Measurements from ENCODE around the gene TBC1D9B. TPM values are rescaled to one million over a fixed set of nuclear protein-coding genes. Genes with fewer than 3 reads are reported as not detected.

Gene TBC1D9B
- total RNA-seq, 1 experiment from 2014 or later = 127 TPM

DNA sequence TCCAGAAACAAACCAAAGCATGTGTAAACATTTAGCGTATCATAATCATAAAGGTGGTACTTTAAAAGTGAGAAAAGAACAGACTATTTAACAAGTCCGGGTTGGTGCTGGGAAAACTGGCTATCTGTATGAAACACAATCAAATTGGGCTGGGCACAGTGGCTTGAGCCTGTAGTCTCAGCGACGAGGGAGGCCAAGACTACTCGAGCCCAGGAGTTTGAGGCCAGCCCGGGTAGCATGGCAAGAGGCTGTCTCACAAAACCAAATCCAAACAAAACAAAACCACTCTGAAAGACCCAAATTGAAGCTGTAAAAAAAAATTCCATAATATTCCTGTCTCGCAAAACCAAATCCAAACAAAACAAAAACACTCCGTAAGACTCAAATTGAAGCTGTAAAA is 53.3 kb downstream of the TBC1D9B start:
- Histone ChIP-seq H3K9ac (ENCODE audit: low read length) (no peak overlapping the region), H3K4me2 (ENCODE audit: low read length) (no peak overlapping the region), H3K9me3 (ENCODE audit: control insufficient read depth in 1 of 2, insufficient read depth in 1 of 2, low read depth in 1 of 2, low read length in 2 of 2) (no peaks in the 10 kb centered on the region), H3K4me3 (replicated peaks in 1 of 2; ENCODE audit: low read depth in 1 of 2, low read length in 2 of 2) (no peak overlapping the region), H3K4me1 (ENCODE audit: control insufficient read depth in 1 of 2, insufficient read depth in 2 of 2, low read length in 2 of 2) (peaks cover 2 to 8% of the 10 kb centered on the region in 2 experiments; a peak in 1 of 4 replicates), H3K27me3 (ENCODE audit: insufficient read depth, low read length) (no peaks in the 10 kb centered on the region), H3K36me3 (ENCODE audit: control insufficient read depth in 1 of 2, insufficient read depth in 2 of 2, low read length in 2 of 2) (peaks cover 16 to 20% of the 10 kb centered on the region in 2 experiments), H3K79me2 (ENCODE audit: insufficient read depth, low read length) (peaks cover 39% of the 10 kb centered on the region), H4K20me1 (ENCODE audit: insufficient read depth) (no peaks in the 10 kb centered on the region), H3K9me2 (ENCODE audit: insufficient read depth) (no peaks in the 10 kb centered on the region), H3K27ac (ENCODE audit: low read depth, low read length) (no peak overlapping the region), H2AFZ (ENCODE audit: low read depth, low read length, poor library complexity, severe bottlenecking) (no peak overlapping the region)
- TF ChIP-seq RAD21 (IDR thresholded peaks at IDR 0.05; ENCODE audit: low read depth) (no peak), ZFX (IDR thresholded peaks at IDR 0.05) (no peak), POLR2AphosphoS5 (IDR thresholded peaks at IDR 0.05; ENCODE audit: low read depth, low read length) (no peak), EZH2 (IDR thresholded peaks at IDR 0.05) (no peak), CBX3 (IDR thresholded peaks at IDR 0.05; ENCODE audit: low read depth) (no peak), SIN3A (IDR thresholded peaks at IDR 0.05; ENCODE audit: low read depth) (no peak), JUND (IDR thresholded peaks at IDR 0.05) (no peak), FOSL1 (IDR thresholded peaks at IDR 0.05; ENCODE audit: low read depth) (no peak), ZNF274 (IDR thresholded peaks at IDR 0.05; ENCODE audit: low read depth, low read length) (no peak), EGR1 (IDR thresholded peaks at IDR 0.05; ENCODE audit: low read depth) (no peak), EZH2phosphoT487 (IDR thresholded peaks at IDR 0.05; ENCODE audit: borderline replicate concordance) (no peak), ELF1 (IDR thresholded peaks at IDR 0.05; ENCODE audit: borderline replicate concordance, low read depth) (no peak)
- TF ChIP-seq, protein P1, sequence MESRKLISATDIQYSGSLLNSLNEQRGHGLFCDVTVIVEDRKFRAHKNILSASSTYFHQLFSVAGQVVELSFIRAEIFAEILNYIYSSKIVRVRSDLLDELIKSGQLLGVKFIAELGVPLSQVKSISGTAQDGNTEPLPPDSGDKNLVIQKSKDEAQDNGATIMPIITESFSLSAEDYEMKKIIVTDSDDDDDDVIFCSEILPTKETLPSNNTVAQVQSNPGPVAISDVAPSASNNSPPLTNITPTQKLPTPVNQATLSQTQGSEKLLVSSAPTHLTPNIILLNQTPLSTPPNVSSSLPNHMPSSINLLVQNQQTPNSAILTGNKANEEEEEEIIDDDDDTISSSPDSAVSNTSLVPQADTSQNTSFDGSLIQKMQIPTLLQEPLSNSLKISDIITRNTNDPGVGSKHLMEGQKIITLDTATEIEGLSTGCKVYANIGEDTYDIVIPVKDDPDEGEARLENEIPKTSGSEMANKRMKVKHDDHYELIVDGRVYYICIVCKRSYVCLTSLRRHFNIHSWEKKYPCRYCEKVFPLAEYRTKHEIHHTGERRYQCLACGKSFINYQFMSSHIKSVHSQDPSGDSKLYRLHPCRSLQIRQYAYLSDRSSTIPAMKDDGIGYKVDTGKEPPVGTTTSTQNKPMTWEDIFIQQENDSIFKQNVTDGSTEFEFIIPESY (IDR thresholded peaks at IDR 0.05; ENCODE audit: extremely low read depth, insufficient replicate concordance, low read length) = no peak
- TF ChIP-seq, protein P2, sequence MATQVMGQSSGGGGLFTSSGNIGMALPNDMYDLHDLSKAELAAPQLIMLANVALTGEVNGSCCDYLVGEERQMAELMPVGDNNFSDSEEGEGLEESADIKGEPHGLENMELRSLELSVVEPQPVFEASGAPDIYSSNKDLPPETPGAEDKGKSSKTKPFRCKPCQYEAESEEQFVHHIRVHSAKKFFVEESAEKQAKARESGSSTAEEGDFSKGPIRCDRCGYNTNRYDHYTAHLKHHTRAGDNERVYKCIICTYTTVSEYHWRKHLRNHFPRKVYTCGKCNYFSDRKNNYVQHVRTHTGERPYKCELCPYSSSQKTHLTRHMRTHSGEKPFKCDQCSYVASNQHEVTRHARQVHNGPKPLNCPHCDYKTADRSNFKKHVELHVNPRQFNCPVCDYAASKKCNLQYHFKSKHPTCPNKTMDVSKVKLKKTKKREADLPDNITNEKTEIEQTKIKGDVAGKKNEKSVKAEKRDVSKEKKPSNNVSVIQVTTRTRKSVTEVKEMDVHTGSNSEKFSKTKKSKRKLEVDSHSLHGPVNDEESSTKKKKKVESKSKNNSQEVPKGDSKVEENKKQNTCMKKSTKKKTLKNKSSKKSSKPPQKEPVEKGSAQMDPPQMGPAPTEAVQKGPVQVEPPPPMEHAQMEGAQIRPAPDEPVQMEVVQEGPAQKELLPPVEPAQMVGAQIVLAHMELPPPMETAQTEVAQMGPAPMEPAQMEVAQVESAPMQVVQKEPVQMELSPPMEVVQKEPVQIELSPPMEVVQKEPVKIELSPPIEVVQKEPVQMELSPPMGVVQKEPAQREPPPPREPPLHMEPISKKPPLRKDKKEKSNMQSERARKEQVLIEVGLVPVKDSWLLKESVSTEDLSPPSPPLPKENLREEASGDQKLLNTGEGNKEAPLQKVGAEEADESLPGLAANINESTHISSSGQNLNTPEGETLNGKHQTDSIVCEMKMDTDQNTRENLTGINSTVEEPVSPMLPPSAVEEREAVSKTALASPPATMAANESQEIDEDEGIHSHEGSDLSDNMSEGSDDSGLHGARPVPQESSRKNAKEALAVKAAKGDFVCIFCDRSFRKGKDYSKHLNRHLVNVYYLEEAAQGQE (IDR thresholded peaks at IDR 0.05; ENCODE audit: low read depth) = no peak
- TF ChIP-seq, protein P3, sequence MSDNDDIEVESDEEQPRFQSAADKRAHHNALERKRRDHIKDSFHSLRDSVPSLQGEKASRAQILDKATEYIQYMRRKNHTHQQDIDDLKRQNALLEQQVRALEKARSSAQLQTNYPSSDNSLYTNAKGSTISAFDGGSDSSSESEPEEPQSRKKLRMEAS (IDR thresholded peaks at IDR 0.05) = no peak
- BruUV-seq (replicated peaks) = no TSS peak
- ChIA-PET CTCF (no interaction called here), RAD21 (ENCODE audit: low non-redundant PET in 1 of 2, low total read pairs in 2 of 2, uncharacterized antibody in 2 of 2, unreplicated experiment in 2 of 2) (no interaction called here), POLR2A (no interaction called here)
- no peak for ATAC-seq
- intact Hi-C loops (cut with micrococcal nuclease) = no loop called here
- DNase-seq (ENCODE audit: low read depth, low spot score) = no peak

All from HCT116 (cell line).